NCI-H2107 (cell line): Measurements from ENCODE around the gene EIF1AD.
A peak's percentile ranks its signal among the peaks of the same experiment; 100 is the strongest.

Source experiments
- DNase-seq: peaks from one replicate; lab custom pipeline; 2025; lab: John Stamatoyannopoulos, UW

The EIF1AD gene

DNA sequence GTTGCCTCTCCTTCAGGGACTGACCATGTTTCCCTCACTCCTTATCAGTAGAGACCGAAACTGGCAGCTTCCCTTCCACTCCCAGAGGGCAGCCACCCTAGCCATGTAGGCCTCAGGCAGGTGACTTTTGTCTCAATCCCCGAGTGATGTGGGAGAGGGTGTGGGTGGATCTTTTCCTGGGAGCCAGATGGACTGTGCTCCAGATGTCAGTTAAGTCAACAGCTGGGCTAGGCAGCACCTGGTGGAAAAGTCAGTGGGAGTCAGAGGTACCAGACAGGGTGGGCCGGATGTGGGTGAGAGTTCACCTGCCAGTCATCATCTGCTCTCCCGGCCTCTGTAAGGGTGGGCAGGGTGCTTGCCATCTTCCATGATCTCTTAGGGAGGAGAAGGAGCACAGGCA is 2.2 kb upstream of the EIF1AD start:
- DNase-seq = no peak

DNA sequence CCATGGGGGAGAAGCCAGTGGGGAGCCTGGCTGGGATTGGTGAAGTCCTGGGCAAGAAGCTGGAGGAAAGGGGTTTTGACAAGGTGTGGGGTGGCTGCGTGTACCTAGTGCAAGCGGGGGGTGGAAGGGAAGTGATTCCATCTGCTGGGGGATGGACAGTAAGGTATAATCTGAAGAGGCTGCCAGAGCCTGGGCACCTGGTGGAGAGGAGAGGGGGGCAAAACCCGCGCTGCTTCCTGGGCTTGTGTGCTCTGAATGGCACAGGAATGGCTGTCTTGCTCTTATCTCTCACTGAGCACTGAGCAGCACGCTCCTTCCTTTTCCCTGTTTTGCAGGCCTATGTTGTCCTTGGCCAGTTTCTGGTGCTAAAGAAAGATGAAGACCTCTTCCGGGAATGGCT is 1.3 kb upstream of the EIF1AD start:
- no peak for DNase-seq

DNA sequence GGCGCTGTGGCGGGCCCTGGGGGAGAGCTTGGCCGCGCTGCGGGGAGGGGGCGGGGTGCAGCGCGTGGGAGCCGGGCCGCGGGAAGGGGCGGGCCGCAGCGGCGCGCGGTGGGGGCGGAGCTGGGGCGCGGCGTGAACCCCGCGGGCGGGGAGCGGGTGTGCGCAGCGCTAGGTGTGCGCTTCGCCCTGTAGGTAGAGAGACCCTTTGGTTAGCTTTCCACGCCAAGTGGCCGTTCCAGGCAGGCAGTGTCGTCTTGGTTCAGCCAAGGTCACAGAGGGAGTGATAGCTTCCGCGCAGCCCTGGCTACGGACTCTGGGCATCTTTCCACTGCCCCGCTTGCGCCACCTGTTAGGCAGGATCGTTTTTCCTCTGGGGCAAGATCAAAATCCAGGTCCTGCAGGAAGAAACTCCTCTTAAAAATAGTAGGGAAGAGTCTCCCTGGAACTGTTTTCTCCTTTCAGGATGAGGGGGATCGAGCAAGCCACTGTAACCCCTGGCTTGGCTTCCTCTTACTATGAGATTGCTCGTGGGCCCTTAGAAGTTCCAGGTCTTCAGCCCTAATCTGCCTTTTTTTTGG is 780 bp upstream of the EIF1AD start:
- DNase-seq = no peak

DNA sequence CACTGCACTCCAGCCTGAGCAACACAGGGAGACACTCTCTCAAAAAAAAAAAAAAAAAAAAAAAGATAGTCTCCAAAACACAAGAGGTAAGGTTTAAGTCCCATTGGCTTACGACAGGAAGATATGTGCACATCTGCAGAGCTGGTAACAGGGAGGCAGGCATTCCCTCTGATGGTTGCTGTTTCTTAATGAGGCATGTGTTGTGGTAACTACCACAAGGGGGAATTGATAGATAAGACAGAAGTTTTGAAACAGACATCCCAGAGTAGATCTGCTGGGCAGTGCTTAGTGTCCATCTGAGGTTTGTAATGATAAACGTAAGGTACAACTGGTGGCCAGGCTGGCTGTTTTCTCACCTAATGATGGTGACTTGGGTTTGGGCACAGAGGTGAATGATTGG is 4.7 kb downstream of the EIF1AD start:
- DNase-seq = no peak

DNA sequence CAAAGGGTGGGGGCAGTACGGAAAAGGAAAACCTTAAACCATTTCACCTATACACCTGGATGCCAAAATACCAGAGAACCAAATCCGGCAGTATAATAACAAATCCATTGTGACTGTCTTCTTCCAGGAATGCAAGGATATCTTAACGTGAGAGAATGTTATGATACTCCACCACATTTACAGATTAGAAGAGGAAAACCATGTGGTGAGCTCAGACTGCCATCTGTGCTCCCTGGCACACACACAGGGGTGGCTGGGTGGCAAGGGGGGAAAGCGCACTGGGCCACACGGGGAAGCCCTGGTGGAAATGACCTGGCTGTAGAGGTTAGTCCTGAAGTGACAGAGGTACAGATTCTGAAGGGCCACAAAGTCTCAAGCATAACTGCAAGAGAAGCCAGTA is 9.9 kb downstream of the EIF1AD start:
- DNase-seq = no peak

DNA sequence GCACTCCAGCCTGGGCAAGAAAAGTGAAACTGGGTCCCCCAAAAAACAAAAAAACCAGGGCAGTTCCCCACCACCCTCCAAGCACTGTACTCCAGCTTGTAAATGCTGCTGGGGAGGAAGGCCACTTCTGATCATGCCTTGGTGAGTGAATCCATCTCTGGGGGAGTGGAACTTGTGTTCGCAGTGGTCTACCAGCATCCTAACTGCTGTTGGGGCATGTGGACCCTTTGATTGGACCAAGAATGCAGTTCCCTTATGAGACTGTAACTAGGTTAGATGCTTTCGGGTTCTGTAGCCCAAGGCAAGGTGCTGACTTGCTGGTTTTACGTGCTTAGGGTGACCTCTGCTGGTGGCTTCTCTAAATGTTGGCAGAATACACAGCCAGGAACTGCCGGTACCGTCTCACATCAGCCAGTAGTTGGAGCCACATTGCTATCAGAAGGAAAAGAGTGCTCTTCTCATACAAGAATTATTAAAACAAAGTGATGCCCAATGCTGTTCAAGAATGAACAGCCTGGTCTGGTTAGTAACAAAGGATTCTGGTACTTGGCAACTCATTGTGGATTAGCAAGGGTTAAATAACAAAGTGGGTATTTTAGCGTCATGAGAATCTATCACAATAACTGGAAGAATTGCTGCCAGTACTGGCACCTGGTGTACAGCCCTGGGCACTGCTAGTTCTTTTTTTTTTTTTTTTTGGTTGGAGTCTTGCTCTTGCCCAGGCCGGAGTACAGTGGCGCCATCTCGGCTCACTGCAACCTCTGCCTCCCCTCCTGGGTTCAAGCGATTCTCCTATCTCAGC is 13.0 kb downstream of the EIF1AD start:
- peak; percentile 72 for DNase-seq

DNA sequence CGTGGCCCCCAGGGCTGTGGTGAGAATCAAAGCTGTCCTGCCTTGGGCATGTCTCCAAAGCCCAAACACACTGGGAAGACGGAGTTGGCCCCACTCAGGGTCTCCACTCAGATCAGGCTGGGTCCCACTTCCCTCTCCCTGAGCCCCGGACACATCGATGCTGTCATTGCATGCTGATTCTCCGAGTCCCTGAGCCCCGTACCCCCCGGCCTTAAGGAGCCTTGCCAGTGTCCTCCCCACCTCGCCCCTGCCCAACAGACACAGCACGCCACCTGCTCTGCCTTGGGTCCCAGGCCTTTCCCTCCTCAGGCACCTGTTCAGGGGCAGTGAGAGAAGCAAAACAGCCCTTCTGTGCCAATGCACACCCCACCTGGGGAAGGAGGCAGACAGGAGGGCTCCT is 14.6 kb downstream of the EIF1AD start:
- DNase-seq = no peak

DNA sequence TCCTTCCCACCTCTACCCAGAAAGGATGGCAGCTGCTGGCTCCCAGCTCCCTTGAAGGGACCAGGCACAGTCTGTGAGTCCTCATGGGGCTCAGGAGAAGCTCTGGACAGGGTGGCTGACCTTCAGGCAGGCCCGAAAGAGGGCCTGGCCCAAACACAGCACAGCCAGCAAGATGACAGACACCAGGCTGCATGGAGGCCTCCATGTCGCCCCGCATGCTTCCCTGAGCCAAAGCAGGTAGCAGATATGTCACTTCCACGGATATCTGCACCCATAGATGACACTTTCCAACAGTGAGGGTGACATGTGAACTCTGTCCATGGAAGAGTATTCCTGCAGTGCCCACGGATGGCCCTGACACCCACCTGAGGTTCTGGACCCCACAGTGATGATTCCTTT is 18.4 kb downstream of the EIF1AD start:
- DNase-seq = no peak

DNA sequence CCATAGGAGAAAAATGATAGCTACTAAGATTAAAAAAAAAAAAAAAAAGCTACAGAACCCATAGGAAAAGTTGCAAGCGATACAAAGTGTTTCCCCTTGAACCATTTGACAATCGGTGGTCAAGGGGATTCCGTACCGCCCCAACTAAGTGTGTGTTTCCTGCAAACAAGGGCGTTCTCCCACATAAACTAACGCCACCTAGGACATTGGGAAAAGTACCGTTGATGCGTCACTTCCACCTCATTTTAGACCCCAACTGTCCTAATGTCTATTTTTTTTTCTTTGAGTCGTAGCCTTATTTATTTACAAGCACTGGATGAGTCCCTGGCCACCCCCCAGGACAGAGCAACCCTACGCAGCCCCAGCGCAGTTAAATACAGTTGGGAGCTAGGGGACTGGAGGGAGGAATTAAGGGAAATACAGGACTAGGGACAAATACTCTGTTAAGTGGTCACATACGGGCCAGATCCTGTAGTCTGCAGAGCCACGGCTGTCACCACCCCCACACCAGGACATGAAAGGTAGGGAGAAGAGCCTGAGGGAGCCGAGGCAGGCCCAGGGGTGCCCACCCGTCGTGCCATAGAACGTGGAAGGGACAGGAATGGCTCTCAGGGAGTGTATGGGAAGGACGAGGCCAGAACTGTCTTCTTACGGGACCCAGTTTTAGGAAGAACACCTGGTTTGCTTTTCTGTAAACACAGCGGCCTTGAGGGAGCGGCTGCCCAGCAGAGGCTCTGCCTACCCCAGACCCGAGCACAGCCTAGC is 19.0 kb downstream of the EIF1AD start:
- no peak for DNase-seq

DNA sequence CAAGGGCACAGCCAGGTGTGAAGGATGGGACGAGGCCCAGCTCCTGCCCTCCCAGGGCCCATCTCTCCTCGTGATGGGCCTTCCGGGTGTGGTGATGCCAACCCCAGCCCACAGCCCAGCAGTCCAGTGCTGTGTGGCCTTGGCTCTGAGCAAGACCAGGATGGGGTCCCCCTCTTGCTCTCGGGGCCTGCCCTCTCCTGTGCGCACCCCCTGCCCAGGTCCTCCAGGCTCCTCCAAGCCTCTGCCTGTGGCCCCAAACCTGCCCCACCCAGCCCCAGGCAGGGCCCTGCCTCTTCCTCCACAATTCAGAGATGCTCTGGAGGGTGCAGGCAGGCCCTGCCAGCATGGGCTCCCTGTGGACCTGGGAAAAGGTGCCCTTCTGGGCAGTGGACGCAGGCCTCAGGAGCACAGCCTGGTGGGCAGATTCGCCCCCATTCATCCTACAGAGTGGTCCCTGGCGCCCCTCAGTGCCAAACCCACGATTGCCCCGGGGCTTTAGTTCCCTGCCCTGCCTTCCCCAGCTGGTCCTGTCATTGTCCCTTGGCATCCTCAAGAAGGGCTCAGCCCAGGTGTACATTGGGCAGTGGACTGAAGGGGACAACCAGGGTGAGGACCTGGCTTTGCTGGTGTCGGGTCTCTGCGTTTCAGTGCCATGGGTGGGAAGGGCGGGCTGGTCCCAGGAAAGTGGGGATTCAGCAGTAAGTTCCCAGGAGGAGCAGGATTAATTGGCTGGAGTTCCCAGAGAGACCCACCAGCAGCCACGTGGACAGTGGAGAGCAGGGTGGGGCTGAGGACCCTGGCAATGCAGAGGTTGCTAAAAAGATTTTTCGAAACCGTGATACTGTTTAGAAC is 19.8 kb downstream of the EIF1AD start:
- DNase-seq = no peak

DNA sequence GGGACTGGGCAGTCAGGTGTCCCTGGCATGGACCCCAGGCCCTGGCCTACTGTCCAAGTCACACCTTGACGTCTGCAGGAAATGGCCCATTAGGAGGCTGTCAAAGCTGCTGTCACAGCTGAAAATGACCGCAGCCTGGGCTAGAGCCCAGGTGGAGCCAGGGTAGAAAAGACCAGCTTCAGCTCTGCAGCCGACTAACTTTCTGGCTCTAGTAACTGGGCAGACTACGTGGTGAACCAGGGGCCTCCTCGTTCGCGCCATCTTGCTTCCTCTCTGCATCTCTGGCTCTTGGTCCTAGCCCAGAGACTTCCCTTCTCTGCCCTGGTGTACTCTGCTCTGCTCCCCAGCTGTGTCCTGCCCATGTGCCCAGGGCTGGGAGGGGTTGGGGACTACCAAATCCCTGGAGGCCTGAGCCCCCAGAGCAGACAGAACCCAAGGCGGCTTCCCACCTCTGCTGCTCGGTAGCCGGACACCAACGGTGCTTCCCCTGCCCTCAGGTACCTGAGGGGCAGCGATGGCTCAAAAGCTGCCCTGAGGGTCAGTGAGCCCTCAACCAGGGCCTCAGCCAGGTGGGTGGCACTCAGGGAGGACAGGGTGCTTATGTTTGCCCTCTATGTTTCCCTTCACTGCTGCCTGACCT is 20.7 kb downstream of the EIF1AD start:
- no peak for DNase-seq

DNA sequence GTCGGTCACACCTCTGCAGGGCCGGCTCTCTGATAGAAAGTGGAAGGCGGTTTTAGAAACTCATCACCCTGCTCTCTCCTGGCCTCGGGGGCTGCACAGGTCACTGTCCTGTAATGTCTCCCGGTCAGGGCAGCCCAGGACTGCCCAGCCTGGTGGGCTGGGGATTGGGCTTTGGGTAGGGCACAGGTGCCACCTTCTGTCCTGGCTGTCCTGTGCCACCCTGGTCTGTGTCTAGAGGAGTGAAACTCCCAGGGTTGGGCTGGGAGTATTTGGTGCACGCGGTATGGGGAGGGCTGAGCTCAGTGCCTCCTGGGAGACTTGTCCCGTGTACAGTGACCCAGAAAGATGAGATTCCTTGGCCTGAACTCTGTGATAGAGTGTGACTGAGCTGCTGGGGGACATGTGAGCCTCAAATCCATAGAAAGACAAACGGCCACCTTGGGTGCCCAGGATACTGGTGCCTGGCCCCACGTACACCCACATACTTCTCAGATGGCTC is 22.6 kb downstream of the EIF1AD start:
- no peak for DNase-seq

DNA sequence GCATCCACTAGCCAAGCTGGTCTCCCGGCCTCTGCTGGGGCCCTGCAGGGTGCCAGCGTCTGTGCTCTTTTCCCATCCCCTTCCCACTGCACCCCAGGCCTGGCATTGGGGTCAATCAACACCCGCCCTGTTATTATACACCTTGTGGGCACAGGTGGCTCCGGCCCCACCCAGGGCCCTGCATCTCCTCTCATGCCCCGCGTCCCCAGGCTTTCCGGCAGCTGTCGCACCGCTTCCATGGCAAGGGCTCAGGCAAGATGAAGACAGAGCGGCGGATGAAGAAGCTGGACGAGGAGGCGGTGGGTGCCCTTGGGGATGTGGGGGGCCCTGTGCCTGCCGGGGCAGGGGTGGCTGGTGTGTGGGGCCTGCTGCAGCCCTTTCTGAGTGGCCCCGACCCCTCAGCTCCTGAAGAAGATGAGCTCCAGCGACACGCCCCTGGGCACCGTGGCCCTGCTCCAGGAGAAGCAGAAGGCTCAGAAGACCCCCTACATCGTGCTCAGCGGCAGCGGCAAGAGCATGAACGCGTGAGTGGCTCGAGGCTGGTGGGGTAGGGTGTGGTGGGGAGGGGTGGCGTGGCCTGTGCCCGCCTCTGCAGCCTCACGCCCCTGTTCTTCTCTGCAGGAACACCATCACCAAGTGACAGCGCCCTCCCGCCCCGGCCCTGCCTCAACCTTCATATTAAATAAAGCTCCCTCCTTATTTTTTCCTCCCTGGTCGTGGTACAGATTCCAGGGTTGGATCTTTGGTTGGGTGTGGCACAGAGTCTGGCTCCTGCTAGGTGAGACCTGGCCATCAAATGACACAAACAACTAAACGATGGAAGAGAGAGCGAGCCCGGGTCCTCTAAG is 23.3 kb downstream of the EIF1AD start:
- DNase-seq = no peak

DNA sequence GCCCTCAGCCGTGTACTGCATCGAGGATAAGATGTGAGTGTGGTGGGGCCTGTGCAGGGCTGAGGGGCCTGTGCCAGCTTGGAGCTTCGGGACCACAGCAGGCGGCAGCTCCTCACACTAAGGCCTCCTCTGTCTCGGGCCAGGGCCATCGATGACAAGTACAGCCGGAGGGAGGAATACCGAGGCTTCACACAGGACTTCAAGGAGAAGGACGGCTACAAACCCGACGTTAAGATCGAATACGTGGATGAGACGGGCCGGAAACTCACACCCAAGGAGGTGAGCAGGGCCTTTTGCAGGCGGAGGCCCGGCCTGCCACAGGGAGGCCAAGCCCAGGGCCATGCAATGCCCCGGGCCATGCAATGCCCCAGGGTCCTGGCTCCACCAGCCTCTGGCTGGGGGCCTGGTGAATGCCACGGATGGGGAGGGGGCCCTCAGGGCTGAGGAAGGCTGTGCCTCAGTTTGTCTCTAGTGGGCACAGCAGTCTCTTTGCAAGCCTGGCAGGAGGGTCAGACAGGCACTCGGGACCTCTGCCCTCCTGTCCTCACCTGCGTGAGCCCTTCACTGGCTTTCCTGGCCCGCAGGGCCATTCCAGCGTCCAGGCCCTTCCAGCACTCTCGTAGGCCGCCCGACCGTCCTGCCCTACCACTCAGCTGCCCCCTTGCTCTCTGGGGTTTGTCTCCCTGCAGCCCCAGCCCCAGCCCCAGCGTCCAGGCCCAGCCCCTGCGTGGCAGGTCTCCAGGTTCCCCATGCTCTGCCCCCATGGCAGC is 24.2 kb downstream of the EIF1AD start:
- no peak for DNase-seq

DNA sequence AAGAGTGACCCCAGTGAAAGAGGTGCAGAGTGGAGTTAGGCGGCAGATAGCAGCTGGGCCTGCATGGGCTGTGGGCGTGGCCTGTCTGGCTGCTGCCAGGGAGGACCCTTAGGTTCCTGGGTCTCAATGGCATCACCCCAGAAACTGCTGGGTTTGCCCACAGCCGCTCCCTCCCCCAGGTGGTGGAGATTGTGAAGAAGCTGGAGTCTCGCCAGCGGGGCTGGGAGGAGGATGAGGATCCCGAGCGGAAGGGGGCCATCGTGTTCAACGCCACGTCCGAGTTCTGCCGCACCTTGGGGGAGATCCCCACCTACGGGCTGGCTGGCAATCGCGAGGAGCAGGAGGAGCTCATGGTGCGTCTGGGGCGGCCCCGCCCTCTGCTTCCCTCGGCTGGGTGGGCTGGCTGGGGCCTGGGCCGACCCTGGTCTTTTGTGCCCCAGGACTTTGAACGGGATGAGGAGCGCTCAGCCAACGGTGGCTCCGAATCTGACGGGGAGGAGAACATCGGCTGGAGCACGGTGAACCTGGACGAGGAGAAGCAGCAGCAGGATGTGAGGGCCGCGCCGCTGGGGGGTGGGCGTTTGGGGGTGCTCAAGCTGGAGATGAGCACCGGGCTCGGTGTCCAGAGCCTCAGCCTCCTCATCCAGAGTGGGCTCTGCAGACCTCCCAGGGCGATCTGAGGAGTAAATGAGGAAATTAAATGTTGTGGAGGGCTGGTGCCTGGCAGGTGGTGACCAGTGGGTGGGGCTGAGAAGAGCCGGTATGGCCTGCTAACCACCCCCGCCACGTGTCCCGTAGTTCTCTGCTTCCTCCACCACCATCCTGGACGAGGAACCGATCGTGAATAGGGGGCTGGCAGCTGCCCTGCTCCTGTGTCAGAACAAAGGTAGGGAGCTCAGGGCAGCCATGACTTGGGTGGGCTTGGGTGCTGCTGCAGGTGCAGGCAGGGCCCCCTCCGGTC is 25.5 kb downstream of the EIF1AD start:
- no peak for DNase-seq

DNA sequence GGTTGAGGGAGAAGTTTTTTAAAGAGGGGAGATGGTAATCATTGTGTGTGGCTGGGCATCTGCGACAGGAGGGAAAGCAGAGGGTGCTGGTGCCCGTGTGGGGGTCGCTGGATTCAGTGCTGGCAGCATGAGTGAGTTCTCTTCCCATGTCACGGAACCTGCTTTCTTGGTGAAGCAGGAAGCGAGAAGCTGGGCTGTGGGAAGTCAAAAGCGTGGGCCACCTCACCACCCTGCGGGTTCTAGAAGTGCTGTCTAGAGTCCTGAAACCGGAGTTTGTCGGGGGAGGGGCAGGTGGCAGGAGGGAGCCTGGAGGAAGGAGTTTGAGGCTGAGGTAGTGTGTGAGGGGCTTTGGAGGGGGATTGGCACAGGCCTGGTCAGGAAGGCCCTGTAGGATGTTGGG is 26.2 kb downstream of the EIF1AD start:
- no peak for DNase-seq

DNA sequence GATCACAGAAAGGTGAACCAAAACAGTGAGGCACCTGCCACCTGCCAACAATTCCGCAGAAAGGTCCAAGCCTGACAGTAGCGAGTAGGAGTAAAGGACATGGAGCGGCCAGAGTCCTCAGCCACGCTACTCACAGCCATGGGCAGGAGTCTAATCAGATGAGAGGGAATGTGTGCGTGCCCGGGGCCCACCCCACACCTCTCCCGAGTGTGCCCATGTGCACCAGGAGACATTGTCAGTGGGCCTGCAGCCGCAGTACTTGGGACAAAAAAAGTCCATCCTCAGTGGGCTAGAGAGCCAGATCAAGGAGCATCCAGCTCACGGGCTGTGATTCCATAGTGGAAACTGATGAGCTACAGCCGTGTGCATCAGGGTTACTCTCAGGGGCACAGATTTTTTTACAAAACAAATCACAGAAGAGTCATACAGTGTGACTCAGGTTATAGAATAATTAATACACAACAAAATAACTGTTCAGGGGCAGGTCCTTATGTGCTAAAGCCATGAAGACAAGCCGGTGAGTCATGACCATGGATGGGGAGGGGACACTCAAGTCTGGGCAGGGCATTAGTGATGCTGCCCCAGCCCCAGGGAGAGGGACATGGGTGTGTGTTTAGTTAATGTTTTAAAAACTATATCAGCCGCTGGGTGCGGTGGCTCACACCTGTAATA is 28.4 kb downstream of the EIF1AD start:
- no peak for DNase-seq

DNA sequence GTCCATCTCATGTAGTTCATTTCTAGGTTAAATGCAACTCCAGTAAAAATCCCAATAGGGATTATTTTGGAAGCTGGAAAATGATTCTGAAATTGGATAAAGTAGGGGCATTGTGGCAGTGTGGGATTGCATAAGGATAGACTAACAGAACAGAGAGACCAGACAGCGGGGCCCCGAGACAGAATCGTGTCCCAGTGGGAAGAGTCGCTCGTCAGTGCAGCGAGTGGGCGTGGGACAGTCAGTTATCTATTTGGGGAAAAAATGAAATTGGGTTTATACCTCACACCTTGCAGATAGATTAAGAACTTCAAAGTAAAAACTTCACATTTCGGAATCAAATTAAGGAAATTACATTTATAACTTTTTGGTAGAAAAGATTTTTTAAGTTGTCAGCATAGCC is 29.8 kb downstream of the EIF1AD start:
- no peak for DNase-seq
